Measurements from ENCODE around the gene COL20A1.

Gene COL20A1

DNA sequence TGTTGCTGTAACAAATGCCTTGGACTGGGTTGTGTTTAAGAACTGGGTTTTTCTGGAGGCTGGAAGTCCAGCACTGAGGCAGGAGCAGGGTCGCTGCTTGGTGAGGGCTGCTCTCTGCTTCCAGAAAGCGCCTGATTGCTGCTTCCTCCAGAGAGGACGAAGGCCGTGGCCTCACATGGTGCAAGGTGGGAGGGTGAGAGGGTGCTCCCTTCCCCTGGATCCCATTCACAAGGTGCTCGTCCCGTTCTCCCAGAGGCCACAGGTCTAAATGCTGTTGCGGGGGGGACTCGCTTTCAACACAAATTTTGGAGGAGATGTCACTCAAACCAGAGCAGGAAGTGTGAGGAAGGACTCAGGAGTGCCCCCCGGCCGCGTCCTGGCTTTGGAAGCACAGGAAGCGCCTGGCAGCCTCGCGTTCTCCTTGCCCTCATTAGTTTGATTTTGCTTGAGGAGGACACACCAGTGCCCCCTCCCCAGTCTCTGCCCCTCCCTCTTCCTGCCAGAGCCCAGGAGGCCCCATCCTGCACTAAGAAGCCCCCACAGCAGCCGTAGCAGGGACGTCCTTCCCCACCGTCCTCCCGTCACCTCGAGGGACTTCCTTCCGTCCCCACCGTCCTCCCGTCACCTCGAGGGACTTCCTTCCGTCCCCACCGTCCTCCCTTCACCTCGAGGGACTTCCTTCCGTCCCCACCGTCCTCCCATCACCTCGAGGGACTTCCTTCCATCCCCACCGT, 31.0 kb upstream of the COL20A1 start:
- no peak for DNase-seq

- DNase-seq, result no peak
These were observed 30.1 kb upstream of the COL20A1 start for GRCh38 chr20:63262836-63263235.

DNA sequence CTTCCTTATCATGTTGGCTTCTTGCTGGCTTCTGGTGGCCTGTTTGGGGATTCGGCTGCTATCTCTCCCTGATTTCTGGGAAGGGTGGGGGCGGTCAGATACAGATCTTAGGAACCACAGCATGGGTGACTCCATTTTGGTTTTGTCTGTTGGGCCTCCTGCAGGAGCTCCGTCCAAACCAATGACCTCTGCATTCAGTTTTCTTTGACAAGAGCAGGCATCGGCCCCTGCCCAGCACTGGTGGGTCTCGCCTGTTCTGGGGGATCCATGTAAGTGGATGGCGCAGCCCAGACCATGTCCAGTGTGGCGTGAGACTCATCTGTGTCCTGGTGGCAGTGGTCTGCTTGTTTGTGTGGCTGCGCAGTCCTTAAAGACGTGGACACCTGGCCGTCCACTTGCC, 29.0 kb upstream of the COL20A1 start:
- DNase-seq, result no peak

DNA sequence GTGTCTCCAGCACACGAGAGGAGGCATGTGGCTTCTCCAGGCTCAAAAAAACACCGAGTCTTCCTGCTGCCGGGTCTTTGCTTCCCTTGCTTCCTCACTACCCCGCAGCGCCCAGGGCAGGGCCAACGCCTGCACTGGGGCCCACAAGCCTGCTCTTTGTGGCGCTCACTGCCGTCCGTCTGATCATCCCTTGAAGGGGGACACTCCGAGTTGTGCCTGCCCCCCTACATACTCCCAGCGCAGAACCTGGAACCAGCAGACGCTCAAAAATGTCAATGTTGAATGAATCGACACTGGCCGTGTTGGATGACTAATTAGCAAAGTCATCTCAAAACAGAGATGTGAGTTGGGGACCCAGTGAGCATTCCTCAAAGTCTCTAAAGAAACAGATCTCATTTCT, 28.5 kb upstream of the COL20A1 start:
- DNase-seq, result no peak

- no peak for DNase-seq
These were observed 27.0 kb upstream of the COL20A1 start for GRCh38 chr20:63265891-63266515.

- DNase-seq, result no peak
These were observed 25.3 kb upstream of the COL20A1 start for GRCh38 chr20:63267691-63268090.

DNA sequence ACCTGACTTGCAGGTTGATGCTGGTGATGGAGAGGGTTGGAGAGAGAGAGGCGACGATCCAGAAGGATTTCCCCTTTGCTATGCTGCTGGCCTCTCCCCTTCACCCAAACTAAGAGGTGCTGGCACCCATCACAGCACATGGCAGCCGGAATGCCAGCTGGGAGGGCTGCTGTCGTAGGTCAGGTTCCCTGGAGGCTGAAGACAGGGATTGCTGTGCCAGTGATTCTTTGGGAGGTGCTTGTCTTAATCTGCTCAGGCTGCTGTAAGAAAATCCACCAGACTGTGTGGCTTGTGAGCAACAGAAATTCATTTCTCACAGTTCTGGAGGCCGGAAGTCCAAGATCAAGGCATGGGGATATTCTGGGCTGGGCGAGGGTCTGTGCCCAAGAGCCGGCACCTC, 24.7 kb upstream of the COL20A1 start:
- DNase-seq, result no peak

- DNase-seq, result no peak
These were observed 24.1 kb upstream of the COL20A1 start for GRCh38 chr20:63268671-63269439.

- DNase-seq, result no peak
These were observed 23.3 kb upstream of the COL20A1 start for GRCh38 chr20:63269724-63270123.

- DNase-seq, result no peak
These were observed 22.2 kb upstream of the COL20A1 start for GRCh38 chr20:63270606-63271325.

DNA sequence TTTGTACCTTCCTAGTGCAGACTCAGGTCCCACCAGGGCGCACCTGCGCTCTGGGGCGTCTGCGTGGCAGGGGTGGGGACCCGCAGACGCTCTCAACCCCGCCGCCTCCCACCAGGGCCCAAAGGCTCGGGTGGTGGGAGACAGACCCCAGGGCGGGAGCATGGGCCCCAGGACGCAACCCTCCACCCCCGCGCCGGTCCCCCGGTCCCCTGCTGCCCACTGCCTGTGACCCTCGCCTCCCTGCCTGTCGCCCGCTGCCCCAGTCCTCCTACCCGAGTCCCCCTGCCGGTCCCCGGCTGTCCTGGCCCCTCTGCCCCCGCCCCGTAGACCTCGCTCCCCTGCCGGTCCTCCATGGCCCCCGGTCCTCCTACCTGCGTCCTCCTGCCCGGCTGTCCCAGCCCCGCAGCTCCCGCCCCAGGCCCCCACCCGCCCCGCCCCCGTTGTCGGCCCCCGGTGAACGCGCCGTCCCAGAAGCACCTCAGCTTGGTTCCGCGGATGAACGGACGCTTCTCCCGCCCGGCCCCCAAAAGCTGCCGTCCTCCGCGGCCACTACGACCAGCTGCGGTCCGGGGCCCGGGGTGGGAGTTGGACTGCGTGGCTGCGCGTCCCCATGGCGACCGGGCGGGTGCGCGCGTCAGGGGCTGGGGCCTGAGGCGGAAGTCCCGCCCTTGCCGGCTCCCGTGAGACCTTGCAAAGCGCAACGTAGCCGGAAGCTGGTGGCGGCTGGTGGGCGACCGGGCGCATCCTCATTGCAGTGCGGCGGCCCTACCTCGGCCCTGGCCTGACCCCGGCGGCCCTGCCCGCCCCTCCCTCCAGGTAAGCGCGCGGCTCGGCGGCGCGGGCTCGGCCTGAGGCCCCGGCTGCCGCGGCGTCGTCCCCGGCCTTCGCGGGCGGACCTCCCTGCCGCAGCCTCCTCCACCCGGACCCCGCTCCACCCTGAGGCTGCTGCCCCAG, 20.6 kb upstream of the COL20A1 start, which contains the start of gene ARFGAP1:
ARFGAP1 (plus strand) TSS at position 709 of the 954 bp plus-strand sequence. CDS start 2,768 bp downstream, outside the sequence.
- DNase-seq, result peak; percentile 60

GRCh38 chr20:63273059-63273579, 19.9 kb upstream of the COL20A1 start:
- no peak for DNase-seq

DNA sequence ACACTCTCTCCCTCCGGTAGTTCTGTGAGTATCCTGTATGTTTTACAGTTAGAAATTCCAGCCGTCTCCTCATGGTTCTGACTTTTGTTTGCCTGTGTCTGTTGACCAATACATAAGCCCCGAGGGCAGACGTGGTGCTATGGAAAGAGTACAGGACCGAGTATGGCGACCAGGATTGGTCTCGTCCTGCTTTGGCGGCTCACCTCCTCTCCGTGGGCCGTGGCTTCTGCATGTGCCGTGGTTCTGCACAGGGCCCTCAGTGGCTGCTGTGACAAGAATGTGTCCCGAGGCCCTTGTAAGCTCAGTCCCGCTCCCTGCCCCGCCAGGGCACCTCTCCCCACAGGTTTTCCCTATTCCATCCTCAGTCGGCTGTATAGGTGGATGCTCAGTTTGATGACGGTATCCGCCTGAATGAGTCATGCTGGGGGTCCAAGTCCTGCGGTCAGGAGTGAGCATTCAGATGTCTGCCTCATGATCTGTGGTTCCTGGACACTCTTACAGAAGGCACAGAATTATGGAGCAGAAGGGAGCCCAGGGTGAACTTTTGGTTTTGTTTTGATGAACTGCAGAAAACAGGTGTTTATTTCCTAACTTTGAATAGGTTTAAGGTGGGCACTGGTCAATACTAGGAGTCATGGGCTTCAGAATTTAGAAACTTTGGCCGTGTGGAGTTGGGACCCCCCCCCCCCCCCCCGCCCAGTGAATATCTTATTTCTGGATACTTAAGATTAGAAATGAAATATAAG, 19.2 kb upstream of the COL20A1 start:
- no peak for DNase-seq

GRCh38 chr20:63274381-63275228, 18.4 kb upstream of the COL20A1 start:
- no peak for DNase-seq

DNA sequence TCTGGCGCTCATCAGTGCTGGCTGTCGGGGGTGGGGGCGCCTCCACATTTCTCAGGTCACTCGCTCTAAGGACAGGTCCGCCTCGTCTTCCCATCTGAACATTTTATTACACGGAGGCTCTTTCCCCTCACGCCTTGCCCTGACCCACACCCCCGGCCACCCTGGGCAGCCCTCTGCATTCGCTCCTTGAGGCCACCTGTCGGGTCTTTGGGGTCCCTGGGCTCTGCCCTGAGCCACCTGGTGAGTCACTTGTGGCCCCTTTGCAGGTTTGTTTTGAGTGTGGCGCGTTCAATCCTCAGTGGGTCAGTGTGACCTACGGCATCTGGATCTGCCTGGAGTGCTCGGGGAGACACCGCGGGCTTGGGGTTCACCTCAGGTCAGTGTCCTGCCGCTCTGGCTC, 17.2 kb upstream of the COL20A1 start:
- DNase-seq, result no peak

GRCh38 chr20:63276956-63277355, 16.0 kb upstream of the COL20A1 start:
- DNase-seq, result no peak

- no peak for DNase-seq
These were observed 15.3 kb upstream of the COL20A1 start for GRCh38 chr20:63277466-63278272.

- DNase-seq, result no peak
These were observed 14.3 kb upstream of the COL20A1 start for GRCh38 chr20:63278661-63279060.

GRCh38 chr20:63279931-63280330, 13.1 kb upstream of the COL20A1 start:
- no peak for DNase-seq

All from NCI-H524 treated with DMSO at 0.1 percent for 48 hours (cell line).